ENCODE results near the gene STC2. TPM values are rescaled to one million over a fixed set of nuclear protein-coding genes. Genes with fewer than 3 reads are reported as not detected.

The STC2 gene
- polyA plus RNA-seq, 3 donors, result not detected

GRCh38 chr5:173296737-173297676 is 31.2 kb downstream of the STC2 start:
- Histone ChIP-seq H3K4me1 (ENCODE audit: control insufficient read depth in 1 of 2, insufficient read depth in 2 of 2, low read length in 2 of 2) (no peaks in the 10 kb centered on the region), H3K4me2 (replicated peaks; ENCODE audit: extremely low read depth, low read length, poor library complexity, severe bottlenecking) (no peak overlapping the region), H3K27ac (ENCODE audit: low read depth in 1 of 2, low read length in 2 of 2) (no peak overlapping the region), H3K4me3 (replicated peaks in 1 of 3; ENCODE audit: low read depth in 2 of 3, low read length in 3 of 3) (no peak overlapping the region), H3K9ac (ENCODE audit: insufficient read depth, low read length, poor library complexity, severe bottlenecking) (no peak overlapping the region), H4K20me1 (ENCODE audit: insufficient read depth, low read length) (no peaks in the 10 kb centered on the region), H3K79me2 (ENCODE audit: insufficient read depth, low read length) (no peaks in the 10 kb centered on the region), H2AFZ (ENCODE audit: insufficient read depth, low read depth, low read length, poor library complexity, severe bottlenecking) (no peak overlapping the region), H3K36me3 (replicated peaks in 1 of 2; ENCODE audit: control insufficient read depth in 1 of 2, insufficient read depth in 2 of 2, low read length in 2 of 2) (no peaks in the 10 kb centered on the region), H3K9me3 (replicated peaks in 1 of 2; ENCODE audit: control insufficient read depth in 1 of 2, insufficient read depth in 1 of 2, low read length in 2 of 2) (no peaks in the 10 kb centered on the region), H3K27me3 (ENCODE audit: control insufficient read depth in 2 of 2, insufficient read depth in 2 of 2, low read length in 2 of 2) (peaks cover 10 to 29% of the 10 kb centered on the region in 2 donors)
- H3K27ac Mint-ChIP-seq, result peak overlapping the region in 1 of 7 donors; percentile 6
- intact Hi-C loops (cut with micrococcal nuclease), result loop anchor here (10.0 kb wide), 2 partner anchors 678 to 1018 kb away; no protein-coding TSS in a partner anchor
- no peaks in the 10 kb centered on the region for H3K36me3 Mint-ChIP-seq
- peaks cover 8% of the 10 kb centered on the region for H3K4me1 Mint-ChIP-seq
- peaks cover 30 to 52% (median 37%) of the 10 kb centered on the region in 3 donors for H3K27me3 Mint-ChIP-seq (ENCODE audit: low read depth in 3 of 3)
- peaks cover 0 to 2% (median 0%) of the 10 kb centered on the region in 7 donors for H3K9me3 Mint-ChIP-seq
- no peak for TF ChIP-seq CTCF (IDR thresholded peaks at IDR 0.05)
- WGBS (ENCODE audit: insufficient coverage), result 85% methylated on average over 20 of the region's 25 CpGs
- no peak for DNase-seq
- H3K4me3 Mint-ChIP-seq, result peak overlapping the region in 1 of 2 donors; percentile 16

- TF ChIP-seq CTCF (IDR thresholded peaks at IDR 0.05), result no peak
- no peak for DNase-seq
- peaks cover 10 to 33% of the 10 kb centered on the region in 2 donors for H3K27me3 ChIP-seq (ENCODE audit: control insufficient read depth in 2 of 2, insufficient read depth in 2 of 2, low read length in 2 of 2)
- Mint-ChIP-seq H3K9me3 (peaks cover 0 to 2% (median 0%) of the 10 kb centered on the region in 7 donors), H3K27me3 (ENCODE audit: low read depth in 3 of 3) (peaks cover 29 to 55% (median 42%) of the 10 kb centered on the region in 3 donors), H3K36me3 (no peaks in the 10 kb centered on the region), H3K27ac (no peak overlapping the region), H3K4me1 (peaks cover 8% of the 10 kb centered on the region), H3K4me3 (no peak overlapping the region)
- H3K9ac ChIP-seq (ENCODE audit: insufficient read depth, low read length, poor library complexity, severe bottlenecking), result no peak overlapping the region
- H4K20me1 ChIP-seq (ENCODE audit: insufficient read depth, low read length), result no peaks in the 10 kb centered on the region
- no peak overlapping the region for H3K4me2 ChIP-seq (replicated peaks; ENCODE audit: extremely low read depth, low read length, poor library complexity, severe bottlenecking)
- no peaks in the 10 kb centered on the region for H3K79me2 ChIP-seq (ENCODE audit: insufficient read depth, low read length)
- H2AFZ ChIP-seq (ENCODE audit: insufficient read depth, low read depth, low read length, poor library complexity, severe bottlenecking), result no peak overlapping the region
- intact Hi-C loops (cut with micrococcal nuclease), result loop anchor here (2.0 to 10.0 kb wide), 3 partner anchors 277 to 1019 kb away; no protein-coding TSS in a partner anchor
- H3K4me3 ChIP-seq (replicated peaks in 1 of 3; ENCODE audit: low read depth in 2 of 3, low read length in 3 of 3), result no peak overlapping the region
- H3K36me3 ChIP-seq (replicated peaks in 1 of 2; ENCODE audit: control insufficient read depth in 1 of 2, insufficient read depth in 2 of 2, low read length in 2 of 2), result no peaks in the 10 kb centered on the region
- H3K27ac ChIP-seq (ENCODE audit: low read depth in 1 of 2, low read length in 2 of 2), result no peak overlapping the region
- H3K9me3 ChIP-seq (replicated peaks in 1 of 2; ENCODE audit: control insufficient read depth in 1 of 2, insufficient read depth in 1 of 2, low read length in 2 of 2), result no peaks in the 10 kb centered on the region
- no peaks in the 10 kb centered on the region for H3K4me1 ChIP-seq (ENCODE audit: control insufficient read depth in 1 of 2, insufficient read depth in 2 of 2, low read length in 2 of 2)
- WGBS (ENCODE audit: insufficient coverage), result no CpG with 5 or more reads among the region's 1 CpG
These were observed 32.4 kb downstream of the STC2 start for GRCh38 chr5:173295796-173296195.
